A549 (cell line): ENCODE measurements around the gene PSME4.

Source experiments
- CBX8 ChIP-seq: fragments of 200-600 bp; sonication (generic); IDR thresholded peaks from 2 replicates; pipeline ENCODE4 v1.6.1; 2016
- CTCF ChIP-seq: fragments of >200 bp; sonication (Bioruptor Twin); formaldehyde crosslinking; IDR thresholded peaks from 3 replicates; pipeline ENCODE4 v1.5.1; 2016
- MAFK ChIP-seq: fragments of 450-650 bp; IDR thresholded peaks from 2 replicates; pipeline ENCODE4 v1.6.1; 2014; ENCODE audit not compliant: partially characterized antibody
- NR3C1 ChIP-seq: fragments of >200 bp; sonication (Bioruptor Twin); formaldehyde crosslinking; IDR thresholded peaks from 3 replicates; pipeline ENCODE4 v1.6.1; 2017
- PHF8 ChIP-seq: fragments of 200-600 bp; sonication (generic); IDR thresholded peaks from 2 replicates; pipeline ENCODE4 v1.6.1; 2016; ENCODE audit warnings: low read depth, mild to moderate bottlenecking, antibody characterized with exemption, moderate library complexity, borderline replicate concordance
- RCOR1 ChIP-seq: fragments of 150-350 bp; IDR thresholded peaks from 2 replicates; pipeline ENCODE4 v1.6.1; 2014; ENCODE audit warnings: antibody characterized with exemption, low read length, low read depth
- TF ChIP-seq, protein P1 (sequence below): fragments of 200-600 bp; sonication (generic); IDR thresholded peaks from 2 replicates; pipeline ENCODE4 v1.6.1; 2016; ENCODE audit warnings: antibody characterized with exemption, mild to moderate bottlenecking, moderate library complexity
- TF ChIP-seq, protein P2 (sequence below): fragments of 150-350 bp; IDR thresholded peaks from 2 replicates; pipeline ENCODE4 v1.6.1; 2014; ENCODE audit warnings: low read depth, mild to moderate bottlenecking, low read length

DNA sequence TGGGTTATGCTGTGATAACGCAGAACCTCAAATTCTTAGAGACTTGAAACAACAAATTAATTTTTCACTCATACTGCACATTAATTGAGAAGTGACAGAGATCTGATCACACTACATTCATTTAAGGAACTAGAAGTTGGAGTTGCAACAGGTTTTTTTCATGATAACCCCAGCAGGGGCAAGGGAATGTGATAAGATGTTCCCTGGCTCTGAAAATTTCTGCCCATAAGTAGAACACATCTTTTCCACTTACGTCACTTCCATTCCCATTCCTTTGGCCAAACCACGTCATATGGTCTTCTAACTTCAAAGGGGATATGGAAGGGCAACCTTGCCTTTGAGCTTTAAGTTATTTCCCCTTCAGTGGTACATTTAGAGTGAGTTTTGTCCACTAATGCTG, 29.7 kb upstream of the PSME4 start:
- TF ChIP-seq RCOR1, result no peak
- TF ChIP-seq, protein P1, sequence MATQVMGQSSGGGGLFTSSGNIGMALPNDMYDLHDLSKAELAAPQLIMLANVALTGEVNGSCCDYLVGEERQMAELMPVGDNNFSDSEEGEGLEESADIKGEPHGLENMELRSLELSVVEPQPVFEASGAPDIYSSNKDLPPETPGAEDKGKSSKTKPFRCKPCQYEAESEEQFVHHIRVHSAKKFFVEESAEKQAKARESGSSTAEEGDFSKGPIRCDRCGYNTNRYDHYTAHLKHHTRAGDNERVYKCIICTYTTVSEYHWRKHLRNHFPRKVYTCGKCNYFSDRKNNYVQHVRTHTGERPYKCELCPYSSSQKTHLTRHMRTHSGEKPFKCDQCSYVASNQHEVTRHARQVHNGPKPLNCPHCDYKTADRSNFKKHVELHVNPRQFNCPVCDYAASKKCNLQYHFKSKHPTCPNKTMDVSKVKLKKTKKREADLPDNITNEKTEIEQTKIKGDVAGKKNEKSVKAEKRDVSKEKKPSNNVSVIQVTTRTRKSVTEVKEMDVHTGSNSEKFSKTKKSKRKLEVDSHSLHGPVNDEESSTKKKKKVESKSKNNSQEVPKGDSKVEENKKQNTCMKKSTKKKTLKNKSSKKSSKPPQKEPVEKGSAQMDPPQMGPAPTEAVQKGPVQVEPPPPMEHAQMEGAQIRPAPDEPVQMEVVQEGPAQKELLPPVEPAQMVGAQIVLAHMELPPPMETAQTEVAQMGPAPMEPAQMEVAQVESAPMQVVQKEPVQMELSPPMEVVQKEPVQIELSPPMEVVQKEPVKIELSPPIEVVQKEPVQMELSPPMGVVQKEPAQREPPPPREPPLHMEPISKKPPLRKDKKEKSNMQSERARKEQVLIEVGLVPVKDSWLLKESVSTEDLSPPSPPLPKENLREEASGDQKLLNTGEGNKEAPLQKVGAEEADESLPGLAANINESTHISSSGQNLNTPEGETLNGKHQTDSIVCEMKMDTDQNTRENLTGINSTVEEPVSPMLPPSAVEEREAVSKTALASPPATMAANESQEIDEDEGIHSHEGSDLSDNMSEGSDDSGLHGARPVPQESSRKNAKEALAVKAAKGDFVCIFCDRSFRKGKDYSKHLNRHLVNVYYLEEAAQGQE, result no peak
- TF ChIP-seq CTCF, result no peak
- TF ChIP-seq, protein P2, sequence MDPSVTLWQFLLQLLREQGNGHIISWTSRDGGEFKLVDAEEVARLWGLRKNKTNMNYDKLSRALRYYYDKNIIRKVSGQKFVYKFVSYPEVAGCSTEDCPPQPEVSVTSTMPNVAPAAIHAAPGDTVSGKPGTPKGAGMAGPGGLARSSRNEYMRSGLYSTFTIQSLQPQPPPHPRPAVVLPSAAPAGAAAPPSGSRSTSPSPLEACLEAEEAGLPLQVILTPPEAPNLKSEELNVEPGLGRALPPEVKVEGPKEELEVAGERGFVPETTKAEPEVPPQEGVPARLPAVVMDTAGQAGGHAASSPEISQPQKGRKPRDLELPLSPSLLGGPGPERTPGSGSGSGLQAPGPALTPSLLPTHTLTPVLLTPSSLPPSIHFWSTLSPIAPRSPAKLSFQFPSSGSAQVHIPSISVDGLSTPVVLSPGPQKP, result no peak
- TF ChIP-seq NR3C1, result no peak
- no peak for TF ChIP-seq CBX8
- no peak for TF ChIP-seq MAFK
- no peak for TF ChIP-seq PHF8
